Measurements from ENCODE around the gene MAD1L1.
"Not testable (repeated sequence)": the region's sequence is repeated elsewhere in the genome, so short reads cannot be mapped to it uniquely, and the experiment has no call there.

MAD1L1 gene

GRCh38 chr7:2080477-2080876 is 152.3 kb downstream of the MAD1L1 start:
- no peak for DNase-seq

- no peak for DNase-seq
Measured at GRCh38 chr7:2080060-2080387, 152.7 kb downstream of the MAD1L1 start.

GRCh38 chr7:2079332-2080059 is 153.2 kb downstream of the MAD1L1 start:
- no peak for DNase-seq

GRCh38 chr7:2078899-2079298 is 153.8 kb downstream of the MAD1L1 start:
- DNase-seq: no peak

GRCh38 chr7:2076649-2077064 is 156.1 kb downstream of the MAD1L1 start:
- no peak for DNase-seq

- no peak for DNase-seq
Measured at GRCh38 chr7:2075811-2076210, 156.9 kb downstream of the MAD1L1 start.

- no peak for DNase-seq
Measured at GRCh38 chr7:2074691-2075090, 158.1 kb downstream of the MAD1L1 start.

GRCh38 chr7:2072798-2073197 is 159.9 kb downstream of the MAD1L1 start:
- no peak for DNase-seq

GRCh38 chr7:2072042-2072441 is 160.7 kb downstream of the MAD1L1 start:
- peak in 1 of 2 experiments; percentile 31 for DNase-seq

GRCh38 chr7:2071133-2071832 is 161.5 kb downstream of the MAD1L1 start:
- DNase-seq: no peak

GRCh38 chr7:2070151-2070763 is 162.5 kb downstream of the MAD1L1 start:
- DNase-seq: no peak

- no peak for DNase-seq
Measured at GRCh38 chr7:2069472-2069860, 163.3 kb downstream of the MAD1L1 start.

- no peak for DNase-seq
Measured at GRCh38 chr7:2068693-2069471, 163.9 kb downstream of the MAD1L1 start.

GRCh38 chr7:2066251-2066919 is 166.4 kb downstream of the MAD1L1 start:
- peak; percentile 32 to 48 for DNase-seq

- no peak for DNase-seq
Measured at GRCh38 chr7:2065528-2065927, 167.2 kb downstream of the MAD1L1 start.

GRCh38 chr7:2063563-2064260 is 169.0 kb downstream of the MAD1L1 start:
- DNase-seq: no peak

GRCh38 chr7:2062648-2063047 is 170.1 kb downstream of the MAD1L1 start:
- no peak for DNase-seq

GRCh38 chr7:2060701-2061100 is 172.0 kb downstream of the MAD1L1 start:
- no peak for DNase-seq

- DNase-seq: no peak
Measured at GRCh38 chr7:2059964-2060700, 172.6 kb downstream of the MAD1L1 start.

GRCh38 chr7:2058246-2058645 is 174.5 kb downstream of the MAD1L1 start:
- not testable (repeated sequence) for DNase-seq

- no peak for DNase-seq
Measured at GRCh38 chr7:2055956-2056355, 176.8 kb downstream of the MAD1L1 start.
